Smooth muscle cell (in vitro differentiated cells): Measurements from ENCODE around the gene LCMT1. TPM values are rescaled to one million over a fixed set of nuclear protein-coding genes. Genes with fewer than 3 reads are reported as not detected.

ENCODE experiments used
- DNase-seq: peaks from one replicate; lab custom pipeline; 2025; ENCODE audit not compliant: unreplicated experiment; lab: John Stamatoyannopoulos, UW
- H2AFZ ChIP-seq: fragments of 200-600 bp; sonication (generic); 2 replicates; pipeline ENCODE4 v1.6.0; 2016; ENCODE audit warnings: antibody characterized with exemption, low read depth, mild to moderate bottlenecking
- H3F3A ChIP-seq: fragments of 200-600 bp; sonication (generic); 2 replicates; pipeline ENCODE4 v1.6.0; 2017; ENCODE audit warnings: antibody characterized with exemption, low read depth
- H3K27ac ChIP-seq: fragments of 200-600 bp; sonication (generic); 2 replicates; pipeline ENCODE4 v1.5.1; 2016; ENCODE audit warnings: low read depth, mild to moderate bottlenecking
- H3K27me3 ChIP-seq: fragments of 200-600 bp; sonication (generic); 2 replicates; pipeline ENCODE4 v1.6.1; 2016; ENCODE audit warnings: low read depth, mild to moderate bottlenecking
- H3K36me3 ChIP-seq: fragments of 200-600 bp; sonication (generic); 2 replicates; pipeline ENCODE4 v1.5.1; 2016; ENCODE audit warnings: low read depth
- H3K4me1 ChIP-seq: fragments of 200-600 bp; sonication (generic); 2 replicates; pipeline ENCODE4 v1.5.1; 2016; ENCODE audit warnings: low read depth
- H3K4me2 ChIP-seq: fragments of 200-600 bp; sonication (generic); 2 replicates; pipeline ENCODE4 v1.6.0; 2016; ENCODE audit warnings: mild to moderate bottlenecking
- H3K4me3 ChIP-seq: fragments of 200-600 bp; sonication (generic); 2 replicates; pipeline ENCODE4 v1.5.1; 2016; ENCODE audit warnings: mild to moderate bottlenecking
- H3K79me2 ChIP-seq: fragments of 200-600 bp; sonication (generic); 2 replicates; pipeline ENCODE4 v1.6.0; 2016; ENCODE audit warnings: low read depth, mild to moderate bottlenecking
- H3K9ac ChIP-seq: fragments of 200-600 bp; sonication (generic); 2 replicates; pipeline ENCODE4 v1.6.0; 2016; ENCODE audit warnings: low read depth
- H3K9me3 ChIP-seq: fragments of 200-600 bp; sonication (generic); replicated peaks from 2 replicates; pipeline ENCODE4 v1.5.1; 2016; ENCODE audit warnings: low read depth
- H4K20me1 ChIP-seq: fragments of 200-600 bp; sonication (generic); 2 replicates; pipeline ENCODE4 v1.6.0; 2016; ENCODE audit warnings: low read depth
- WGBS: methylation state at CpG from one replicate; pipeline ENCODE4 v1.1.7; 2016; ENCODE audit warnings: low lambda C conversion rate; 5-methylcytosine and 5-hydroxymethylcytosine counted together
- polyA plus RNA-seq: library from polyadenylated mRNA; unstranded; fragments of >200 nt; fragmentation: Nextera tagmentation; extraction: Ambion mirVana; gene quantifications from 2 replicates; pipeline ENCODE4 v1.2.1, GENCODE V29; 2016
- total RNA-seq: library from RNA; depleted of rRNA; stranded (reverse); fragments of >200 nt; gene quantifications from 2 replicates; pipeline ENCODE4 v1.2.3, GENCODE V29; 2014
- TF ChIP-seq, protein P1 (sequence below): fragments of 200-600 bp; sonication (generic); IDR thresholded peaks from 2 replicates; pipeline ENCODE4 v1.5.1; 2017; ENCODE audit warnings: borderline replicate concordance, mild to moderate bottlenecking, antibody characterized with exemption; ENCODE audit not compliant: insufficient read depth, poor library complexity, severe bottlenecking

Gene LCMT1
- total and polyA plus RNA-seq, 2 experiments from 2014 or later: 52.5 to 57.6 TPM

DNA sequence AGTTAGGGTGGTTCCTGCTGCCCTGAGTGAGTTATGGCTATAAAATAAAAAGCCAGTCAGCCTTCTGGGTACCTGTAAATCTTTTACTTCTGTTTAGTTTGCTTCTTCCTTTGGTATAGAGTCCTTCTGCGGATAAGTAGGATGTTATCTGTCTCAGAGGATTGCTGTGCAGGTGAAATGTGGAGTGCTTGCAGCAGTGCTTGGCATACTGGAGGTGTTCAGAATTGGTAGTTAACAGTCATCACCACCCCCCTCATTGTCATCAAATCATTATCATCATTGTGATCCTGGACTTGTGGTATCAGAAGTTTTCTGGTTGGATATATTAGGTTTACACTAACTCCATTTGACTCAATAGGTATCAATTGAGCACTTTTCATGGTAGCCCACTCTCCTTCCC, 2.6 kb downstream of the LCMT1 start:
- WGBS: 96% methylated on average over 1 of the region's 1 CpG
- DNase-seq: no peak
- Histone ChIP-seq H4K20me1 (peaks cover 55% of the 10 kb centered on the region), H3K36me3 (no peaks in the 10 kb centered on the region), H3K4me3 (no peak overlapping the region), H3K4me2 (no peak overlapping the region), H3K27ac (no peak overlapping the region), H3K27me3 (no peaks in the 10 kb centered on the region), H2AFZ (no peak overlapping the region), H3K9ac (no peak overlapping the region), H3K4me1 (peaks cover 19% of the 10 kb centered on the region), H3F3A (no peaks in the 10 kb centered on the region), H3K9me3 (no peaks in the 10 kb centered on the region), H3K79me2 (peaks cover 48% of the 10 kb centered on the region)
- TF ChIP-seq, protein P1, sequence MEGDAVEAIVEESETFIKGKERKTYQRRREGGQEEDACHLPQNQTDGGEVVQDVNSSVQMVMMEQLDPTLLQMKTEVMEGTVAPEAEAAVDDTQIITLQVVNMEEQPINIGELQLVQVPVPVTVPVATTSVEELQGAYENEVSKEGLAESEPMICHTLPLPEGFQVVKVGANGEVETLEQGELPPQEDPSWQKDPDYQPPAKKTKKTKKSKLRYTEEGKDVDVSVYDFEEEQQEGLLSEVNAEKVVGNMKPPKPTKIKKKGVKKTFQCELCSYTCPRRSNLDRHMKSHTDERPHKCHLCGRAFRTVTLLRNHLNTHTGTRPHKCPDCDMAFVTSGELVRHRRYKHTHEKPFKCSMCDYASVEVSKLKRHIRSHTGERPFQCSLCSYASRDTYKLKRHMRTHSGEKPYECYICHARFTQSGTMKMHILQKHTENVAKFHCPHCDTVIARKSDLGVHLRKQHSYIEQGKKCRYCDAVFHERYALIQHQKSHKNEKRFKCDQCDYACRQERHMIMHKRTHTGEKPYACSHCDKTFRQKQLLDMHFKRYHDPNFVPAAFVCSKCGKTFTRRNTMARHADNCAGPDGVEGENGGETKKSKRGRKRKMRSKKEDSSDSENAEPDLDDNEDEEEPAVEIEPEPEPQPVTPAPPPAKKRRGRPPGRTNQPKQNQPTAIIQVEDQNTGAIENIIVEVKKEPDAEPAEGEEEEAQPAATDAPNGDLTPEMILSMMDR: no peak

DNA sequence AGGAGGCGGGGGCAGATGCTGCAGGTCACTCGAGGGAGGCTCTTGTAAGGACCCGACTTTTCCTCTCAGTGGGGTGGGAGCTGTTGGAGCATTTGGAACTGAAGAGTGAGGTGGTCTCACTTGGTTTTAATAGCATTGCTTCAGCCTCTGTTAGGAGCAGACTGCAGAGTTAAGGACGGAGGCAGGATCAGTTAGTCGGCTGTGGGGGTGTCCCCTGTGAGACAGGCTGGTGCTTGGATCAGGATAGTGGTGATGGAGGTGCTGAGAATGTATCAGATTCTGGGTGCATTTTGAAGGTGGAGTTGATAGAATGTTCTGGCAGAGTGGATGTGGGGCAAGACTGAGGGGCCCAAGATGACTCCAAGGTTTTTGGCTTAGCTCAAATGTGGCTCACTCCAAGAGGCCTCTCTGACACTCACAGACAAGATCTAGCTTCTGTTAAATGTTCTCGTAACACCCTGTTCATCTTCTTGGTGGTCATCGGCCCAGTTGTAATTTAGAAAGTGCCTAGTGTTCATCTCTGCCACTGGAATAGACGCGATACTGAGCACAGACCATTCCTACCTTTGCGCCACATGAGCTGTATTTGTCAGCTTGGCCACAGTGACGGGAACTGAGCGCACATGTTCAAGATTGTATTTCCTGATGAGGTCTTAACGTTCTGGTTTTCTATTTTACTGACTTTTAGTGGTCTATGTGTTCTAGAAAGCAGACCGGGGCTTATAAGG, 7.5 kb downstream of the LCMT1 start:
- H3K9me3 ChIP-seq: no peaks in the 10 kb centered on the region
- H3K79me2 ChIP-seq: peaks cover 45% of the 10 kb centered on the region
- DNase-seq: no peak
- H3F3A ChIP-seq: no peaks in the 10 kb centered on the region
- H2AFZ ChIP-seq: no peak overlapping the region
- H4K20me1 ChIP-seq: peaks cover 100% of the 10 kb centered on the region
- no peaks in the 10 kb centered on the region for H3K4me1 ChIP-seq
- TF ChIP-seq, protein P1: no peak
- H3K27me3 ChIP-seq: no peaks in the 10 kb centered on the region
- no peak overlapping the region for H3K4me2 ChIP-seq
- no peak overlapping the region for H3K9ac ChIP-seq
- WGBS: 85% methylated on average over 14 of the region's 14 CpGs
- peak overlapping the region; percentile 49 for H3K27ac ChIP-seq
- H3K36me3 ChIP-seq: no peaks in the 10 kb centered on the region
- H3K4me3 ChIP-seq: no peak overlapping the region

DNA sequence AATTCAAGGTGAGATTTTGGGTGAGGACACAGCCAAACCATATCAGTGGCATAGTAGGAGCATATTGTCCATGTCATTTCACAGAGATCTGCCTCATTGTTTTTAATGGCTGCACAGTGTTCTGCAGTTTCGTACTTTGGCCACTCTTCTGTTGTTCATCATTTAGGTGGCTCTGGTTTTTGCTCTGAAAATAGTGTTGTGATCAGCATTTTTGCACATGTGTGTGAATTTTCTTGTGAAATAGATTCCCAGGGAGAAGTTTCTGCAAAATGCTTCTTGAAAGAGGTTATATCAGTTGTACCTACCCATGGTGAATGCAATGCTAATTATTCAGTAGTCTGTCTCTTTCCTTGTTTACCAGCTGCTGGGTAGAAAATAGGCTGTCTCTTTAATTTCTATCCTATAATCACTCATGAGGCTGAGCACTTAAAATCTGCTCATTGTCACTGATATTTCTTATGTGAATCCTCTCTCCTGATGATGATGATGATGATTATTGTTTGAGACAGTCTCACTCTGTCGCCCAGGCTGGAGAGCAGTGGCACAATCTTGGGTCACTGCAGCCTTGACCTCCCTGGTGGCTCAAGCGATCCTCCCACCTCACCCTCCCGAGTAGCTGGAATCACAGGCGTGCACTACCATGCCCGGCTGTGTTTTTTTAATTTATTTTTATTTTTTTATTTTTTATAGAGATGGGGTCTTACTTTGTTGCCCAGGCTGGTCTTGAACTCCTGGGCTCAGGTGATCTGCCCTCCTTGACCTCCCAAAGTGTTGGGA, 10.5 kb downstream of the LCMT1 start:
- Histone ChIP-seq H3K4me3 (no peak overlapping the region), H3K27me3 (no peaks in the 10 kb centered on the region), H2AFZ (no peak overlapping the region), H3K79me2 (peaks cover 24% of the 10 kb centered on the region), H4K20me1 (peaks cover 98% of the 10 kb centered on the region), H3F3A (no peaks in the 10 kb centered on the region), H3K27ac (no peak overlapping the region), H3K4me2 (no peak overlapping the region), H3K36me3 (no peaks in the 10 kb centered on the region), H3K9me3 (no peaks in the 10 kb centered on the region), H3K9ac (no peak overlapping the region), H3K4me1 (no peaks in the 10 kb centered on the region)
- no peak for DNase-seq
- TF ChIP-seq, protein P1: no peak
- WGBS: 89% methylated on average over 6 of the region's 6 CpGs
